Nephron progenitor cell (in vitro differentiated cells): ENCODE results near the gene HSF5.

ENCODE experiments used
- DNase-seq: peaks from one replicate; pipeline ENCODE4 v3.0.0; 2021
- H3K27ac Mint-ChIP-seq: 2 replicates; pipeline ENCODE4 v1.8.0; 2021; ENCODE audit warnings: mild to moderate bottlenecking, moderate library complexity, mixed read lengths
- H3K27me3 Mint-ChIP-seq: 2 replicates; pipeline ENCODE4 v1.8.0; 2021; ENCODE audit warnings: mild to moderate bottlenecking, low read depth, mixed read lengths; ENCODE audit not compliant: poor library complexity
- H3K36me3 Mint-ChIP-seq: 2 replicates; pipeline ENCODE4 v1.8.0; 2021; ENCODE audit warnings: low read depth, mixed read lengths
- H3K4me1 Mint-ChIP-seq: 2 replicates; pipeline ENCODE4 v1.8.0; 2021; ENCODE audit warnings: mixed read lengths
- H3K4me3 Mint-ChIP-seq: 2 replicates; pipeline ENCODE4 v1.8.0; 2021; ENCODE audit warnings: mild to moderate bottlenecking, moderate library complexity, mixed read lengths
- H3K9me3 Mint-ChIP-seq: 2 replicates; pipeline ENCODE4 v1.8.0; 2021; ENCODE audit warnings: mild to moderate bottlenecking, moderate library complexity, mixed read lengths
- CTCF ChIP-seq: fragments of 200-600 bp; sonication (generic); IDR thresholded peaks from 2 replicates; pipeline ENCODE4 v1.5.0; 2021; ENCODE audit warnings: antibody characterized with exemption

Gene HSF5

GRCh38 chr17:58436805-58437239 lies 51.4 kb downstream of the HSF5 start:
- Mint-ChIP-seq H3K27ac (no peak overlapping the region), H3K4me1 (no peaks in the 10 kb centered on the region), H3K4me3 (no peak overlapping the region), H3K27me3 (peaks cover 3% of the 10 kb centered on the region), H3K36me3 (no peaks in the 10 kb centered on the region), H3K9me3 (no peaks in the 10 kb centered on the region)
- TF ChIP-seq CTCF: no peak
- DNase-seq: no peak

GRCh38 chr17:58436245-58436644 lies 52.0 kb downstream of the HSF5 start:
- Mint-ChIP-seq H3K4me3 (no peak overlapping the region), H3K36me3 (no peaks in the 10 kb centered on the region), H3K4me1 (no peaks in the 10 kb centered on the region), H3K27ac (no peak overlapping the region), H3K27me3 (peaks cover 3% of the 10 kb centered on the region), H3K9me3 (no peaks in the 10 kb centered on the region)
- no peak for TF ChIP-seq CTCF
- DNase-seq: no peak

DNA sequence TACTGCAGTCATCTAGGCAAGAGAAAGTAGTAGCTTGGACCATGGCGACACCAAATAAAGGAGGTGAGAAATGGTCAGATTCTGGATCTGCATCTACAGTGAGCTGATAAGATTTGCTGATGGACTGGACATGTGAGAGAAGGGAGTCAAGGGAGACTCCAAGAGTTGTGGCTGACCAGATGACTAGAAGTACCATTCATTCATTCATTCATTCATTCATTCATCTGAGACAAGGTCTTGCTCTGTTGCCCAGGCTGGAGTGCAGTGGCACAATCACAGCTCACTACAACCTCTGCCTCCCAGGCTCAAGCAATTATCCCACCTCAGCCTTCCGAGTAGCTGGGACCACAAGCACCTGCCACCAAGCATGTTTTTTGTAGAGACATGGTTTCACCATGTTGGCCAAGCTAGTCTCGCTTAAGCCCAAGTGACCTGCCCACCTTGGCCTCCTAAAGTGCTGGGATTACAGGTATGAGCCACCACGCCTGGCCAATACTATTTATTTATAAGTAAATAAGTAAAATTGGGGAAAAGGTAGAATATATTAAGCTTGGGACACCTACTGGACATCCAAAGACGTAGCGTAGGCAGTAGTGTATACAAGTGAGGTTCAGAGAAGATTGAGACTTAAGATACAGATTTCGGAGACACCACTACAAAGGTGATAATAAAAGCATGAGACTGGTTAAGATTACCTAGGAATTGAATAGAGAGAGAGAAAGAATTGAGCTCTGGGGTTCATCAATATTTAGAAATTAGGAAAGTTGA lies 55.2 kb downstream of the HSF5 start:
- Mint-ChIP-seq H3K36me3 (no peaks in the 10 kb centered on the region), H3K9me3 (no peaks in the 10 kb centered on the region), H3K27ac (no peak overlapping the region), H3K4me3 (no peak overlapping the region), H3K4me1 (no peaks in the 10 kb centered on the region), H3K27me3 (peaks cover 3% of the 10 kb centered on the region)
- DNase-seq: no peak
- no peak for TF ChIP-seq CTCF

DNA sequence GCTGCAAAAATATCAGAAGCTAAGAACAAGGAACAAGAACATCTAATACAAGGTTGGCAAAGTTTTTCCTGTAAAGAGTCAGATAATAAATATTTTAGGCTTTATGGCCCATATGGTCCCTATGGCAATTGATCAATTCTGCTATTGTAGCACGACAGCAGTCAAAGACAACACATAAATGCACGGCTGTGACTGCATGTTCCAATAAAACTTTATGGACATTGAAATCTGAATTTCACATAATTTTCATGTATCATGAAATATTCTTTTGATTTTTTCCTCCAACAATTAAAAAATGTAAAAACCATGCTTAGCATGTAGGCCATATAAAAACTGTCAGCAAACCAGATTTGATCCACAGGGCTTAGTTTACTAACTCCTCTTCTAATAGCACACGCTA lies 60.4 kb downstream of the HSF5 start:
- no peaks in the 10 kb centered on the region for H3K4me1 Mint-ChIP-seq
- no peaks in the 10 kb centered on the region for H3K9me3 Mint-ChIP-seq
- H3K36me3 Mint-ChIP-seq: no peaks in the 10 kb centered on the region
- peaks cover 3% of the 10 kb centered on the region for H3K27me3 Mint-ChIP-seq
- H3K4me3 Mint-ChIP-seq: no peak overlapping the region
- TF ChIP-seq CTCF: no peak
- DNase-seq: no peak
- no peak overlapping the region for H3K27ac Mint-ChIP-seq

DNA sequence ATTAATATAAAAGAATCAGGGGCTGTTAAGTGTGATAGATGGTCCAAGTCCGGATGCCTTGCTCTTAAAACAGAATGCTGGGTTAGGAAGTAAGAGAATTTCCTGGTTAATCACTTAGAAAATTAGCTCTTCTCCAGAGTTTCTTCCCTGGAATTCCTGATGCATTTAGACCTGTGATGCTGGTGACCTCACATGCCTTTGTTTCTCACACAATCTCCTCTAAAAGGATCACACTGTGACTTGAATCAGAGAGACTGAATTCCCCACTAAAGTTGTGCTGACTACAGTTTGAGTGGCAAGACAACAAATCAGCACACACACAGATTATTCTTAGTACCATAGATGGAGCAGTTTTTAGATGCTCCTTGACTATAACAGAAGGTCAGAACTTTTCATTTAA lies 66.5 kb downstream of the HSF5 start:
- peaks cover 21% of the 10 kb centered on the region for H3K4me1 Mint-ChIP-seq
- no peak overlapping the region for H3K4me3 Mint-ChIP-seq
- no peaks in the 10 kb centered on the region for H3K36me3 Mint-ChIP-seq
- TF ChIP-seq CTCF: no peak
- H3K9me3 Mint-ChIP-seq: no peaks in the 10 kb centered on the region
- no peak overlapping the region for H3K27ac Mint-ChIP-seq
- DNase-seq: no peak
- H3K27me3 Mint-ChIP-seq: peaks cover 2% of the 10 kb centered on the region

DNA sequence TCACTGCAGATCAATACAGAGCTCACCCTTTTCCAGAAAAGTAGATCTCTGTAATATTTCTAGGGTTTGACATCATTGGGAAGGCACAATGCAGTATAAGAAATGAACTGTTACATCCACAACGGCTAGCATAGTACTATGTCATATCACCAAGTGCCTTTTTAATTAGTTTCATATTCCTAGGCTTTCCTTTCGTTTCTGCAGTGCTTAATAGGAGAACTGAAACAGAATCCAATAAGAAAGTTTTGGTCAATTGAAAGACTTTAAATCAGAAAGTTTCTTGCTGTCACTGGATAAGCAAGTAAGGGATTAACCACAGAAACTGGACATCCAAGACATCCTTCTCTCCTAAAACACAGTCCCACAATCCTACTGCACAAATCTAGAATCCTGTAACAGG lies 67.4 kb downstream of the HSF5 start:
- Mint-ChIP-seq H3K27me3 (peaks cover 2% of the 10 kb centered on the region), H3K9me3 (no peaks in the 10 kb centered on the region), H3K4me3 (no peak overlapping the region), H3K27ac (no peak overlapping the region), H3K36me3 (no peaks in the 10 kb centered on the region), H3K4me1 (peaks cover 29% of the 10 kb centered on the region)
- DNase-seq: no peak
- TF ChIP-seq CTCF: no peak
